ENCODE data around the gene MGAT5B. TPM values are rescaled to one million over a fixed set of nuclear protein-coding genes. Genes with fewer than 3 reads are reported as not detected.

MGAT5B gene
- total and polyA plus RNA-seq, 9 of the 15 experiments (the other 6 are each of a cell fraction or from before 2014, with no cell fraction given): 0.09 to 0.43 (median 0.18) TPM; not detected in 4

- no peak for TF ChIP-seq GTF3C2 (IDR thresholded peaks at IDR 0.05; ENCODE audit: borderline replicate concordance, extremely low read depth, insufficient read length)
- TF ChIP-seq GTF2F1 (IDR thresholded peaks at IDR 0.05; ENCODE audit: low read depth, low read length): no peak
- TF ChIP-seq KAT2B (IDR thresholded peaks at IDR 0.05; ENCODE audit: low read depth, low read length): no peak
- no peak for TF ChIP-seq WHSC1 (IDR thresholded peaks at IDR 0.05; ENCODE audit: low read length)
- no peak for TF ChIP-seq TRIM28 (IDR thresholded peaks at IDR 0.05)
- TF ChIP-seq E2F6 (IDR thresholded peaks at IDR 0.05; ENCODE audit: borderline replicate concordance in 1 of 2, extremely low read depth in 1 of 2, insufficient read depth in 1 of 2, insufficient read length in 1 of 2, low read depth in 1 of 2, low read length in 1 of 2, poor library complexity in 1 of 2, severe bottlenecking in 1 of 2): no peak
- no peak for TF ChIP-seq ZNF584 (CRISPR knock-in tag; IDR thresholded peaks at IDR 0.05; ENCODE audit: low read depth)
- no peak for TF ChIP-seq ZNF583 (CRISPR knock-in tag; IDR thresholded peaks at IDR 0.05)
- TF ChIP-seq, protein P1, sequence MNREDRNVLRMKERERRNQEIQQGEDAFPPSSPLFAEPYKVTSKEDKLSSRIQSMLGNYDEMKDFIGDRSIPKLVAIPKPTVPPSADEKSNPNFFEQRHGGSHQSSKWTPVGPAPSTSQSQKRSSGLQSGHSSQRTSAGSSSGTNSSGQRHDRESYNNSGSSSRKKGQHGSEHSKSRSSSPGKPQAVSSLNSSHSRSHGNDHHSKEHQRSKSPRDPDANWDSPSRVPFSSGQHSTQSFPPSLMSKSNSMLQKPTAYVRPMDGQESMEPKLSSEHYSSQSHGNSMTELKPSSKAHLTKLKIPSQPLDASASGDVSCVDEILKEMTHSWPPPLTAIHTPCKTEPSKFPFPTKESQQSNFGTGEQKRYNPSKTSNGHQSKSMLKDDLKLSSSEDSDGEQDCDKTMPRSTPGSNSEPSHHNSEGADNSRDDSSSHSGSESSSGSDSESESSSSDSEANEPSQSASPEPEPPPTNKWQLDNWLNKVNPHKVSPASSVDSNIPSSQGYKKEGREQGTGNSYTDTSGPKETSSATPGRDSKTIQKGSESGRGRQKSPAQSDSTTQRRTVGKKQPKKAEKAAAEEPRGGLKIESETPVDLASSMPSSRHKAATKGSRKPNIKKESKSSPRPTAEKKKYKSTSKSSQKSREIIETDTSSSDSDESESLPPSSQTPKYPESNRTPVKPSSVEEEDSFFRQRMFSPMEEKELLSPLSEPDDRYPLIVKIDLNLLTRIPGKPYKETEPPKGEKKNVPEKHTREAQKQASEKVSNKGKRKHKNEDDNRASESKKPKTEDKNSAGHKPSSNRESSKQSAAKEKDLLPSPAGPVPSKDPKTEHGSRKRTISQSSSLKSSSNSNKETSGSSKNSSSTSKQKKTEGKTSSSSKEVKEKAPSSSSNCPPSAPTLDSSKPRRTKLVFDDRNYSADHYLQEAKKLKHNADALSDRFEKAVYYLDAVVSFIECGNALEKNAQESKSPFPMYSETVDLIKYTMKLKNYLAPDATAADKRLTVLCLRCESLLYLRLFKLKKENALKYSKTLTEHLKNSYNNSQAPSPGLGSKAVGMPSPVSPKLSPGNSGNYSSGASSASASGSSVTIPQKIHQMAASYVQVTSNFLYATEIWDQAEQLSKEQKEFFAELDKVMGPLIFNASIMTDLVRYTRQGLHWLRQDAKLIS (CRISPR knock-in tag; IDR thresholded peaks at IDR 0.05): no peak
- no peak for TF ChIP-seq SP2 (IDR thresholded peaks at IDR 0.05; ENCODE audit: extremely low read depth, low read depth, low read length, poor library complexity, severe bottlenecking)
- no peak for TF ChIP-seq ZNF561 (CRISPR knock-in tag; conservative IDR thresholded peaks at IDR 0.05)
- TF ChIP-seq ZBTB43 (CRISPR knock-in tag; IDR thresholded peaks at IDR 0.05): no peak
- no peak for TF ChIP-seq ESRRA (IDR thresholded peaks at IDR 0.05; ENCODE audit: borderline replicate concordance, low read depth)
- no peak for TF ChIP-seq POLR2AphosphoS2 (IDR thresholded peaks at IDR 0.05; ENCODE audit: low read length)
- TF ChIP-seq XRCC4 (IDR thresholded peaks at IDR 0.05; ENCODE audit: extremely low read depth, insufficient read depth, insufficient read length): no peak
- TF ChIP-seq RBM34 (IDR thresholded peaks at IDR 0.05; ENCODE audit: borderline replicate concordance, insufficient read depth, low read length): no peak
- TF ChIP-seq HNRNPK (IDR thresholded peaks at IDR 0.05; ENCODE audit: low read depth, low read length, poor library complexity, severe bottlenecking): no peak
- TF ChIP-seq NFATC3 (IDR thresholded peaks at IDR 0.05): no peak
- TF ChIP-seq FOSL1 (tag; conservative IDR thresholded peaks at IDR 0.05): no peak
- TF ChIP-seq MTA3 (IDR thresholded peaks at IDR 0.05; ENCODE audit: borderline replicate concordance): no peak
Measured at GRCh38 chr17:76848670-76849069, 19.5 kb upstream of the MGAT5B start (continued).
